Neuronal stem cell (in vitro differentiated cells): ENCODE results near the gene NPC1L1.
"Not testable (repeated sequence)": the region's sequence is repeated elsewhere in the genome, so short reads cannot be mapped to it uniquely, and the experiment has no call there.

Experiments
- DNase-seq: peaks from one replicate; pipeline ENCODE4 v3.0.0-alpha.2; 2013; ENCODE audit warnings: low spot score
- H2AFZ ChIP-seq: one replicate; pipeline ENCODE4 v1.6.1; 2013; ENCODE audit warnings: mild to moderate bottlenecking, low read length, inconsistent platforms
- H2AK5ac ChIP-seq: 2 replicates; pipeline ENCODE4 v1.6.1; 2013; ENCODE audit warnings: low read depth, mild to moderate bottlenecking, inconsistent platforms, low read length, moderate library complexity, mixed read lengths
- H2BK120ac ChIP-seq: 2 replicates; pipeline ENCODE4 v1.6.1; 2013; ENCODE audit warnings: low read depth, mild to moderate bottlenecking, inconsistent platforms, low read length, moderate library complexity, mixed read lengths
- H2BK12ac ChIP-seq: one replicate; pipeline ENCODE4 v1.6.1; 2013; ENCODE audit warnings: low read length, inconsistent platforms
- H2BK15ac ChIP-seq: 2 replicates; pipeline ENCODE4 v1.6.1; 2013; ENCODE audit warnings: mild to moderate bottlenecking, low read length, inconsistent platforms, mixed read lengths
- H2BK5ac ChIP-seq: one replicate; pipeline ENCODE4 v1.6.1; 2013; ENCODE audit warnings: inconsistent platforms, mild to moderate bottlenecking, low read length, moderate library complexity
- H3K14ac ChIP-seq: one replicate; pipeline ENCODE4 v1.6.1; 2013; ENCODE audit warnings: low read length, inconsistent platforms
- H3K18ac ChIP-seq: 2 replicates; pipeline ENCODE4 v1.6.1; 2013; ENCODE audit warnings: low read length, inconsistent platforms
- H3K23ac ChIP-seq: 2 replicates; pipeline ENCODE4 v1.6.1; 2013; ENCODE audit warnings: low read depth, mild to moderate bottlenecking, mixed read lengths, low read length, inconsistent platforms; ENCODE audit not compliant: poor library complexity
- H3K27ac ChIP-seq: replicated peaks from 3 replicates; pipeline ENCODE4 v1.5.1; 2013; ENCODE audit warnings: low read length, inconsistent platforms
- H3K27me3 ChIP-seq, 3 experiments: 2 replicates each; pipeline ENCODE4 v1.6.1; 2013; ENCODE audit warnings: low read length in 3 of 3, mild to moderate bottlenecking in 2 of 3, inconsistent platforms in 1 of 3, low read depth in 1 of 3, mixed read lengths in 1 of 3, moderate library complexity in 1 of 3; ENCODE audit not compliant: control insufficient read depth in 3 of 3, insufficient read depth in 3 of 3
- H3K36me3 ChIP-seq, 2 donors: replicated peaks in 1 of 2; 2 replicates each; pipeline ENCODE4 v1.6.1; 2013; ENCODE audit warnings: low read length in 2 of 2; ENCODE audit not compliant: control insufficient read depth in 2 of 2, insufficient read depth in 2 of 2
- H3K4ac ChIP-seq: 2 replicates; pipeline ENCODE4 v1.6.1; 2013; ENCODE audit warnings: inconsistent platforms, mild to moderate bottlenecking, low read length, moderate library complexity
- H3K4me1 ChIP-seq, 2 donors: 1 replicate in 1 of 2; 2 replicates in 1 of 2; pipeline ENCODE4 v1.6.1; 2013; ENCODE audit warnings: low read length in 2 of 2, low read depth in 1 of 2; ENCODE audit not compliant: control insufficient read depth in 2 of 2, insufficient read depth in 1 of 2
- H3K4me2 ChIP-seq: one replicate; pipeline ENCODE4 v1.6.1; 2013; ENCODE audit warnings: mild to moderate bottlenecking, low read length, inconsistent platforms; ENCODE audit not compliant: insufficient read depth, poor library complexity, severe bottlenecking
- H3K4me3 ChIP-seq, 2 donors: 2 replicates each; pipeline ENCODE4 v1.5.1; 2013; ENCODE audit warnings: low read length in 2 of 2, mild to moderate bottlenecking in 2 of 2, inconsistent platforms in 1 of 2, moderate library complexity in 1 of 2
- H3K79me1 ChIP-seq: one replicate; pipeline ENCODE4 v1.6.1; 2013; ENCODE audit warnings: low read depth, mild to moderate bottlenecking, inconsistent platforms, low read length, moderate library complexity
- H3K9ac ChIP-seq: one replicate; pipeline ENCODE4 v1.6.1; 2013; ENCODE audit warnings: mild to moderate bottlenecking, low read depth, low read length, inconsistent platforms; ENCODE audit not compliant: poor library complexity
- H3K9me3 ChIP-seq, 2 donors: replicated peaks in 1 of 2; 2 replicates each; pipeline versions ENCODE3 to v1.6.1; 2013; ENCODE audit warnings: low read length in 2 of 2, mild to moderate bottlenecking in 2 of 2, inconsistent platforms in 1 of 2, low read depth in 1 of 2, mixed read lengths in 1 of 2, moderate library complexity in 1 of 2; ENCODE audit not compliant: control insufficient read depth in 2 of 2, insufficient read depth in 1 of 2
- H4K8ac ChIP-seq: one replicate; pipeline ENCODE4 v1.6.1; 2013; ENCODE audit warnings: low read depth, mild to moderate bottlenecking, inconsistent platforms, low read length, moderate library complexity
- H4K91ac ChIP-seq: one replicate; pipeline ENCODE4 v1.6.1; 2013; ENCODE audit warnings: low read length, low read depth, mild to moderate bottlenecking, inconsistent platforms; ENCODE audit not compliant: poor library complexity
- WGBS, 2 donors: extraction: QIAGEN DNeasy Blood & Tissue Kit; methylation state at CpG; one replicate each; pipeline ENCODE4 v1.1.7; 2013; ENCODE audit warnings: missing lambda C conversion rate in 2 of 2, mixed read lengths in 1 of 2; ENCODE audit not compliant: insufficient read length in 2 of 2, insufficient replicate concordance in 1 of 2; ENCODE audit errors: extremely low coverage in 2 of 2; 5-methylcytosine and 5-hydroxymethylcytosine counted together

NPC1L1 gene

GRCh38 chr7:44508328-44509030 is 32.7 kb downstream of the NPC1L1 start:
- H2BK5ac ChIP-seq: no peak overlapping the region
- H3K4me1 ChIP-seq: no peaks in the 10 kb centered on the region
- H3K9me3 ChIP-seq: peaks cover 0 to 5% of the 10 kb centered on the region in 2 donors
- DNase-seq: no peak
- H3K4ac ChIP-seq: no peak overlapping the region
- no peak overlapping the region for H3K4me2 ChIP-seq
- H4K8ac ChIP-seq: no peak overlapping the region
- H2AFZ ChIP-seq: no peak overlapping the region
- no peak overlapping the region for H4K91ac ChIP-seq
- no peak overlapping the region for H2BK15ac ChIP-seq
- no peak overlapping the region for H2AK5ac ChIP-seq
- H3K14ac ChIP-seq: no peak overlapping the region
- no peak overlapping the region for H2BK120ac ChIP-seq
- no peak overlapping the region for H3K9ac ChIP-seq
- H2BK12ac ChIP-seq: no peak overlapping the region
- peaks cover 0 to 4% (median 0%) of the 10 kb centered on the region in 3 experiments for H3K27me3 ChIP-seq
- no peaks in the 10 kb centered on the region for H3K36me3 ChIP-seq
- no peak overlapping the region for H3K18ac ChIP-seq
- no peak overlapping the region for H3K27ac ChIP-seq
- no CpG with 5 or more reads among the region's 2 CpGs for WGBS, 2 donors
- H3K23ac ChIP-seq: no peak overlapping the region
- H3K4me3 ChIP-seq: no peak overlapping the region
- H3K79me1 ChIP-seq: no peaks in the 10 kb centered on the region

GRCh38 chr7:44506592-44507288 is 34.4 kb downstream of the NPC1L1 start:
- H3K36me3 ChIP-seq, H3K9me3 ChIP-seq, H3K79me1 ChIP-seq, H2BK12ac ChIP-seq, H2AFZ ChIP-seq, DNase-seq, H4K91ac ChIP-seq, H2BK15ac ChIP-seq, H3K27me3 ChIP-seq, H2BK120ac ChIP-seq, H3K18ac ChIP-seq, H3K4ac ChIP-seq, H3K9ac ChIP-seq, H4K8ac ChIP-seq, H3K14ac ChIP-seq, H3K23ac ChIP-seq, H3K27ac ChIP-seq, H2AK5ac ChIP-seq, H3K4me2 ChIP-seq, H2BK5ac ChIP-seq, H3K4me3 ChIP-seq, H3K4me1 ChIP-seq: not testable (repeated sequence)
- WGBS, 2 donors: no CpG with 5 or more reads among the region's 3 CpGs

GRCh38 chr7:44505595-44505994 is 35.5 kb downstream of the NPC1L1 start:
- Histone ChIP-seq H2BK15ac (no peak overlapping the region), H3K9ac (no peak overlapping the region), H3K4ac (no peak overlapping the region), H4K91ac (no peak overlapping the region), H3K4me3 (no peak overlapping the region), H3K4me1 (no peaks in the 10 kb centered on the region), H2BK12ac (no peak overlapping the region), H3K14ac (no peak overlapping the region), H3K27ac (no peak overlapping the region), H2AFZ (no peak overlapping the region), H2BK5ac (no peak overlapping the region), H3K36me3 (no peaks in the 10 kb centered on the region), H3K18ac (no peak overlapping the region), H2BK120ac (no peak overlapping the region), H3K4me2 (no peak overlapping the region), H3K23ac (no peak overlapping the region), H3K27me3 (peaks cover 0 to 5% (median 0%) of the 10 kb centered on the region in 3 experiments), H3K9me3 (peaks cover 0 to 5% of the 10 kb centered on the region in 2 donors), H2AK5ac (no peak overlapping the region), H3K79me1 (no peaks in the 10 kb centered on the region), H4K8ac (no peak overlapping the region)
- DNase-seq: no peak
- WGBS, 2 donors: no CpG with 5 or more reads among the region's 3 CpGs

- no CpG with 5 or more reads among the region's 4 CpGs for WGBS, 2 donors
- no peak overlapping the region for H3K9ac ChIP-seq
- H4K91ac ChIP-seq: no peak overlapping the region
- H3K9me3 ChIP-seq: no peaks in the 10 kb centered on the region
- no peak overlapping the region for H2BK120ac ChIP-seq
- no peak overlapping the region for H3K4me2 ChIP-seq
- H2AK5ac ChIP-seq: no peak overlapping the region
- DNase-seq: no peak
- H4K8ac ChIP-seq: no peak overlapping the region
- no peak overlapping the region for H3K4me3 ChIP-seq
- H3K36me3 ChIP-seq: no peaks in the 10 kb centered on the region
- H3K18ac ChIP-seq: no peak overlapping the region
- no peak overlapping the region for H3K27ac ChIP-seq
- no peak overlapping the region for H3K23ac ChIP-seq
- no peak overlapping the region for H3K14ac ChIP-seq
- no peaks in the 10 kb centered on the region for H3K79me1 ChIP-seq
- no peak overlapping the region for H2BK15ac ChIP-seq
- H3K27me3 ChIP-seq: peaks cover 0 to 19% (median 0%) of the 10 kb centered on the region in 3 experiments
- no peak overlapping the region for H3K4ac ChIP-seq
- no peak overlapping the region for H2BK5ac ChIP-seq
- no peak overlapping the region for H2AFZ ChIP-seq
- H2BK12ac ChIP-seq: no peak overlapping the region
- no peaks in the 10 kb centered on the region for H3K4me1 ChIP-seq
These were observed 42.7 kb downstream of the NPC1L1 start for GRCh38 chr7:44498230-44498954.
